Stomach (tissue), 4 donors: Measurements from ENCODE around the gene ZNF518B.

Experiments used
- POLR2A ChIP-seq, 4 donors: fragments of 450-650 bp; IDR thresholded peaks; one replicate each; pipeline ENCODE4 v1.6.1; 2016; ENCODE audit warnings: antibody characterized with exemption in 4 of 4, control low read depth in 2 of 4, mild to moderate bottlenecking in 1 of 4, moderate library complexity in 1 of 4
- TF ChIP-seq, protein P1 (sequence below), 7 experiments: fragments of 450-650 bp in 4 of 7; fragments of 200-600 bp in 3 of 7; sonication (generic) in 3 of 7; IDR thresholded peaks; one replicate each; pipeline ENCODE4 v1.5.1; 2016 to 2019; ENCODE audit warnings: antibody characterized with exemption in 7 of 7, control low read depth in 2 of 7, mild to moderate bottlenecking in 1 of 7

DNA sequence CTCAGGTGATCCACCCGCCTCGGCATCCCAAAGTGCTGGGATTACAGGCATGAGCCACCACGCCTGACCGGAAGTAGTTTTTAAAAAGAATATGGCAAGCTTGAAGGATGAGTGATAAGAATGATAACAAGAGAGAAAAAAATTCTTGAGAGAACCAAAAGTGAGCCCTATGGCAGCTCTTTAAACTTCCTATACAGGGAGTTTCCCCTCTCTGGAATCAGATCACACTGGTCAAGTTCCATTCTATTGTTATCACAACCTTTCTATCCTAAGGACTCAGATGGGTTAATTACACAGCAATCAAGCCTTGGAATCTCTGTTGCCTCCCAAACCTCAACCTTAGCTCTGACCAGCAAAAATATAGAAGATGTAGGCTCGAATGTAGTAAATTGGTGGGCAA, 33.8 kb upstream of the ZNF518B start:
- TF ChIP-seq, protein P1, sequence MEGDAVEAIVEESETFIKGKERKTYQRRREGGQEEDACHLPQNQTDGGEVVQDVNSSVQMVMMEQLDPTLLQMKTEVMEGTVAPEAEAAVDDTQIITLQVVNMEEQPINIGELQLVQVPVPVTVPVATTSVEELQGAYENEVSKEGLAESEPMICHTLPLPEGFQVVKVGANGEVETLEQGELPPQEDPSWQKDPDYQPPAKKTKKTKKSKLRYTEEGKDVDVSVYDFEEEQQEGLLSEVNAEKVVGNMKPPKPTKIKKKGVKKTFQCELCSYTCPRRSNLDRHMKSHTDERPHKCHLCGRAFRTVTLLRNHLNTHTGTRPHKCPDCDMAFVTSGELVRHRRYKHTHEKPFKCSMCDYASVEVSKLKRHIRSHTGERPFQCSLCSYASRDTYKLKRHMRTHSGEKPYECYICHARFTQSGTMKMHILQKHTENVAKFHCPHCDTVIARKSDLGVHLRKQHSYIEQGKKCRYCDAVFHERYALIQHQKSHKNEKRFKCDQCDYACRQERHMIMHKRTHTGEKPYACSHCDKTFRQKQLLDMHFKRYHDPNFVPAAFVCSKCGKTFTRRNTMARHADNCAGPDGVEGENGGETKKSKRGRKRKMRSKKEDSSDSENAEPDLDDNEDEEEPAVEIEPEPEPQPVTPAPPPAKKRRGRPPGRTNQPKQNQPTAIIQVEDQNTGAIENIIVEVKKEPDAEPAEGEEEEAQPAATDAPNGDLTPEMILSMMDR (IDR thresholded peaks at IDR 0.05): no peak
- TF ChIP-seq POLR2A (IDR thresholded peaks at IDR 0.05): no peak
